ENCODE data around the gene FHOD3.

FHOD3 gene

DNA sequence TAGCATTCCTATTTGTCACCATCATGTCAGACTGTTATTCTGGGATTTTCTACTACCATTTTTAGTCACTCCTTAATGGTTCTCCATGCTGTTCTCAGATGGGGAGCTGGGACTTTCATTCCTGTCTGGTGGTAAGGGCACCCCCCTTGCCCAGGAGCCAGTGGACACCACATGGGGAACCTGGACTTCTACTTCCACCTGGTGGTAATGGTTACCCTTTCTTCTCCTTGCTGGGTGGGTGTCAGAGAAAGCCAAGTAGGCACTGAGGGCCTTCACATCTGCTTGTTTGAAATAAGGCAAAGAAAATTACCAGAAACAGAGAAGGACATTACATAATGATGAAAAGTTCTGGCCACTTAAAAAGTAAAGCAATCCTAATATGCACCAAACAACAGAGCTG lies 239.8 kb downstream of the FHOD3 start:
- no peaks in the 10 kb centered on the region for H3K27me3 ChIP-seq (replicated peaks)
- no peak overlapping the region for H3K27ac ChIP-seq
- no peak overlapping the region for H3K4me3 ChIP-seq (ENCODE audit: low read depth, low read length)
- H3K36me3 ChIP-seq (replicated peaks): no peaks in the 10 kb centered on the region
- DNase-seq: no peak
- TF ChIP-seq CTCF (IDR thresholded peaks at IDR 0.05; ENCODE audit: low read depth, low read length, missing control alignments): peak; percentile 5
- in situ Hi-C loops (cut with HindIII; ENCODE audit: low pct_ligation_motif_present, low sequenced_read_pairs): no loop called here

DNA sequence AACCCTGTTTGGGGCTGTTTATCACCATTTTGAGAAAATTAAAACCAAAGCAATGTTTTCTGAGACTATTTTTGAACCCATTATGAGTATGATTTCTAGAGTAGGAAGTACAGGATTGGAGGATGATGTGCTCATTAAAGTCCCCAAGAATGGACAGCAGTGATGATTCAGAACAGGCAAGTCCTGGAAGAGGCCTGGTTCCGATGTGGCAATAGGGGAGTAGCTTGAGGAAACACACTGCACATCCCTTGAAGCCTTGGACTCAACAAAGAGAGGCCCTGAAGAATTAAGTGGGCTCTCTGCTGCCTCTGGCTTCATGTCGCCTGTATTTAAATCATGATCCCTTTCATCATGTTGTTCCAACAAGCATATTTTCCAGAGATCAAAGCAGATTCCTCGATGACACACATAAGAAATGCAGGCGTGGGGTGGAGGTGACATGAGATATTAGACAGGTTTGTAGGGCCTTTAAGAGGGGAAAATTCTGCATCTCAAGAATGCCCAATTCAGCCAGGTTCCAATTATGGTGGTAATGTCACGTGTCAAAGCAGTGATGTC lies 242.2 kb downstream of the FHOD3 start:
- Histone ChIP-seq H3K36me3 (replicated peaks) (no peaks in the 10 kb centered on the region), H3K27me3 (replicated peaks) (no peaks in the 10 kb centered on the region), H3K27ac (no peak overlapping the region), H3K4me3 (ENCODE audit: low read depth, low read length) (no peak overlapping the region)
- in situ Hi-C loops (cut with HindIII; ENCODE audit: low pct_ligation_motif_present, low sequenced_read_pairs): no loop called here
- DNase-seq: no peak
- no peak for TF ChIP-seq CTCF (IDR thresholded peaks at IDR 0.05; ENCODE audit: low read depth, low read length, missing control alignments)

- H3K36me3 ChIP-seq (replicated peaks): no peaks in the 10 kb centered on the region
- no peaks in the 10 kb centered on the region for H3K27me3 ChIP-seq (replicated peaks)
- no peak overlapping the region for H3K27ac ChIP-seq
- TF ChIP-seq CTCF (IDR thresholded peaks at IDR 0.05; ENCODE audit: low read depth, low read length, missing control alignments): no peak
- in situ Hi-C loops (cut with HindIII; ENCODE audit: low pct_ligation_motif_present, low sequenced_read_pairs): no loop called here
- H3K4me3 ChIP-seq (ENCODE audit: low read depth, low read length): no peak overlapping the region
- DNase-seq: no peak
These were observed 245.5 kb downstream of the FHOD3 start for GRCh38 chr18:36543030-36543429.

DNA sequence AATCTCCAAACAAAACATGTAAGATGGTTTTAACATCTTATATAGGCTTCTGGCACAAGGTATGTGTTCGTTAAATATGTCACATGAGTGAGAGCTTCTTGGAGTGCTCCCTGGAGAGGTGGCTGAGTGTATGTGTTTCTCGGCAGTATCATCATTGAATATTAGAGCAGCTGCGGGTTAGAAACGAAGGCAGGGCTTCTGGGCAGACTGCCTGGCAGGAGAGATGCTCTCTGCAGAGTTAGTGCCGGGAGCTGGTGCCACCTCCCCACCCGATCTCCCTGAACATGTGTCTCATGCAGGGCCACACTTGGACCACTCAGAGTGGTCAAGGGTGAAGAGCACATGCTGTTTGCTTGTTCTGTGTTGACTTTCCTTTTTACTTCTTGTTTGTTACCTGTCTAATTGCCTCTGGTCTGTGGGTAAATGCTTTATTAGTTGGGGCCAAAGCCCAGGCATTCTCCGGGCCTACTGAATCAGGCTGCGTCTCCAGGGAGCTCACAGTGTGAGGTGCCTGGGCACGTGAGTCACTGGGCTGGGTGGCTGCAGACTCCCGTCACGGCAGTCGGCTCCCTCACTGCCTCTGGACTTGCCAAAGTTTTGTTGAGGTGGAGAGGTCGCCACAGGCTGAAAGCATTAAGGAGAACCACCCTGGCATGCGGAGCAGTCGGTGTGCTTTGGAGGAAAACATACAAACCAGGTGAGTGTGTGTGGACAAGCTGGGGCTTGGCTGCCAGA lies 246.6 kb downstream of the FHOD3 start:
- no peak for TF ChIP-seq CTCF (IDR thresholded peaks at IDR 0.05; ENCODE audit: low read depth, low read length, missing control alignments)
- in situ Hi-C loops (cut with HindIII; ENCODE audit: low pct_ligation_motif_present, low sequenced_read_pairs): no loop called here
- no peak overlapping the region for H3K27ac ChIP-seq

DNA sequence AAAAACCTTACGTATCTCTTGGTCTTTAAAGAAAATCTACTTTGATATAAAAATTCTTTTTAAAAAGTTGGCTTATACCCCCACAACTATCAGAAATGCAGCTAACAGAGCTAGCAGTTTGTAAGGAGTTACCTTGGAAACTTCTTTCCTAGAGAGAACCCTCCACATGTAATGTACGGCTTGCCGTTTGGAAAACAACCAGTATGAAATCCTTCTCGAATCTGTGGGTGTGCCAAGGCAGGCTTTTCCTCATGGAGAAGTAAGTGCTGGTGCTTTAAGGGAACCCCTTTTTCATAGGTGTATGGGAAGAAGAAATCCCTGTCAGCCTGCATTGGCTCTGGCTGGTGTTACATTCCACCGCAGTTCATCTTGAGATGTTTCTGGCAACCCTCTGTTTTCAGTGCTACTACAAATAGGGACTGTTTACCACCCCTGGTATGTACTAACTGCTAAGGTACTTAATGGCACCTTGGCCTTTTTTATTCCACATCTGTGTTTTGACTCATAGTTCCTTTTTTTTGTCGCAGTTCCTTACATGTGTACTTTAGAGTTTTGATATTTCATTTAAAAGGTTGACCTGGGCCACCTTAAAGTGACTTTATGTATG lies 248.4 kb downstream of the FHOD3 start:
- Histone ChIP-seq H3K36me3 (replicated peaks) (no peaks in the 10 kb centered on the region), H3K27ac (no peak overlapping the region), H3K4me3 (ENCODE audit: low read depth, low read length) (no peak overlapping the region), H3K27me3 (replicated peaks) (no peaks in the 10 kb centered on the region)
- no peak for TF ChIP-seq CTCF (IDR thresholded peaks at IDR 0.05; ENCODE audit: low read depth, low read length, missing control alignments)
- in situ Hi-C loops (cut with HindIII; ENCODE audit: low pct_ligation_motif_present, low sequenced_read_pairs): no loop called here
- no peak for DNase-seq

More for the DNA sequence above, 246.6 kb downstream of the FHOD3 start:
- DNase-seq: no peak
- H3K4me3 ChIP-seq (ENCODE audit: low read depth, low read length): no peak overlapping the region
- no peaks in the 10 kb centered on the region for H3K27me3 ChIP-seq (replicated peaks)
- no peaks in the 10 kb centered on the region for H3K36me3 ChIP-seq (replicated peaks)

All from brain microvascular endothelial cell (primary cell).